H9 (cell line): Measurements from ENCODE around the gene MED9. TPM values are rescaled to one million over a fixed set of nuclear protein-coding genes. Genes with fewer than 3 reads are reported as not detected.

Experiments used
- DNase-seq: peaks from one replicate; pipeline ENCODE4 v3.0.0-alpha.2; 2017
- H2AFZ ChIP-seq: one replicate; pipeline ENCODE4 v1.6.1; 2013; ENCODE audit warnings: mild to moderate bottlenecking, low read length, control low read depth, moderate library complexity
- H2AK5ac ChIP-seq: 2 replicates; pipeline ENCODE4 v1.6.1; 2013; ENCODE audit warnings: low read length, control low read depth, mixed read lengths; ENCODE audit not compliant: insufficient read length
- H2BK120ac ChIP-seq: one replicate; pipeline ENCODE4 v1.6.1; 2013; ENCODE audit warnings: low read depth, mild to moderate bottlenecking, low read length, control low read depth, inconsistent platforms; ENCODE audit not compliant: poor library complexity, severe bottlenecking
- H2BK12ac ChIP-seq: 2 replicates; pipeline ENCODE4 v1.6.1; 2013; ENCODE audit warnings: low read length, control low read depth, mixed read lengths, low read depth; ENCODE audit not compliant: insufficient read length
- H2BK15ac ChIP-seq: 2 replicates; pipeline ENCODE4 v1.6.1; 2013; ENCODE audit warnings: low read depth, low read length, control low read depth
- H2BK20ac ChIP-seq: one replicate; pipeline ENCODE4 v1.6.1; 2013; ENCODE audit warnings: low read depth, mild to moderate bottlenecking, low read length, control low read depth, inconsistent platforms; ENCODE audit not compliant: poor library complexity, severe bottlenecking
- H2BK5ac ChIP-seq: 2 replicates; pipeline ENCODE4 v1.6.1; 2013; ENCODE audit warnings: low read length, control low read depth, mixed read lengths; ENCODE audit not compliant: insufficient read length
- H3K14ac ChIP-seq: 2 replicates; pipeline ENCODE4 v1.6.1; 2013; ENCODE audit warnings: low read length, control low read depth; ENCODE audit not compliant: insufficient read depth
- H3K18ac ChIP-seq: 2 replicates; pipeline ENCODE4 v1.6.1; 2013; ENCODE audit warnings: low read depth, mild to moderate bottlenecking, mixed read lengths, low read length, control low read depth; ENCODE audit not compliant: insufficient read length
- H3K23ac ChIP-seq: 2 replicates; pipeline ENCODE4 v1.6.1; 2013; ENCODE audit warnings: low read length, control low read depth, mixed read lengths, low read depth; ENCODE audit not compliant: insufficient read length
- H3K23me2 ChIP-seq: 2 replicates; pipeline ENCODE4 v1.6.1; 2013; ENCODE audit warnings: low read depth, mild to moderate bottlenecking, mixed read lengths, low read length, control low read depth; ENCODE audit not compliant: insufficient read length, poor library complexity, severe bottlenecking
- H3K27ac ChIP-seq: 2 replicates; pipeline ENCODE4 v1.5.1; 2013; ENCODE audit warnings: low read length, control low read depth, mixed read lengths, low read depth; ENCODE audit not compliant: insufficient read length
- H3K27me3 ChIP-seq: 2 replicates; pipeline ENCODE4 v1.6.1; 2013; ENCODE audit warnings: low read length, control low read depth, inconsistent platforms; ENCODE audit not compliant: insufficient read depth
- H3K4ac ChIP-seq: 2 replicates; pipeline ENCODE4 v1.6.1; 2013; ENCODE audit warnings: low read depth, mild to moderate bottlenecking, control low read depth, inconsistent platforms, low read length, moderate library complexity
- H3K4me1 ChIP-seq: 2 replicates; pipeline ENCODE4 v1.6.1; 2013; ENCODE audit warnings: low read length, control low read depth, inconsistent platforms; ENCODE audit not compliant: insufficient read depth
- H3K4me2 ChIP-seq: 2 replicates; pipeline ENCODE4 v1.6.1; 2013; ENCODE audit warnings: low read length, control low read depth, mixed read lengths; ENCODE audit not compliant: insufficient read length, insufficient read depth
- H3K56ac ChIP-seq: 2 replicates; pipeline ENCODE4 v1.6.1; 2013; ENCODE audit warnings: low read depth, mild to moderate bottlenecking, mixed read lengths, low read length, control low read depth; ENCODE audit not compliant: insufficient read length
- H3K79me1 ChIP-seq: 2 replicates; pipeline ENCODE4 v1.6.1; 2013; ENCODE audit warnings: low read depth, mild to moderate bottlenecking, moderate library complexity, low read length, control low read depth, inconsistent platforms; ENCODE audit not compliant: insufficient read depth, poor library complexity, severe bottlenecking
- H3K79me2 ChIP-seq: 2 replicates; pipeline ENCODE4 v1.6.1; 2013; ENCODE audit warnings: low read length, control low read depth, inconsistent platforms; ENCODE audit not compliant: insufficient read depth
- H3K9ac ChIP-seq: 2 replicates; pipeline ENCODE4 v1.6.1; 2013; ENCODE audit warnings: low read length, control low read depth, mixed read lengths; ENCODE audit not compliant: insufficient read length; ENCODE audit errors: extremely low read depth
- H3K9me3 ChIP-seq: one replicate; pipeline ENCODE4 v1.6.1; 2013; ENCODE audit warnings: low read depth, low read length, inconsistent platforms; ENCODE audit not compliant: control insufficient read depth
- H3T11ph ChIP-seq: one replicate; pipeline ENCODE4 v1.6.1; 2013; ENCODE audit warnings: mild to moderate bottlenecking, low read length, control low read depth, inconsistent platforms
- H4K20me1 ChIP-seq: one replicate; pipeline ENCODE4 v1.6.1; 2013; ENCODE audit not compliant: control insufficient read depth, insufficient read length, insufficient read depth
- H4K5ac ChIP-seq: 2 replicates; pipeline ENCODE4 v1.6.1; 2013; ENCODE audit warnings: low read depth, mild to moderate bottlenecking, mixed read lengths, low read length, control low read depth; ENCODE audit not compliant: insufficient read length
- H4K8ac ChIP-seq: replicated peaks from 2 replicates; pipeline ENCODE4 v1.6.1; 2013; ENCODE audit warnings: low read length, control low read depth, mixed read lengths, low read depth; ENCODE audit not compliant: insufficient read length
- H4K91ac ChIP-seq: 2 replicates; pipeline ENCODE4 v1.6.1; 2013; ENCODE audit warnings: low read depth, mild to moderate bottlenecking, moderate library complexity, mixed read lengths, low read length, control low read depth; ENCODE audit not compliant: insufficient read length
- H3K27ac Mint-ChIP-seq, 3 experiments: 2 replicates in 2 of 3; 3 replicates in 1 of 3; pipeline ENCODE4 v1.8.0; 2020 to 2021; ENCODE audit warnings: mixed read lengths in 3 of 3, mild to moderate bottlenecking in 1 of 3, moderate library complexity in 1 of 3
- H3K27me3 Mint-ChIP-seq: 2 replicates; pipeline ENCODE4 v1.8.0; 2021; ENCODE audit warnings: low read depth, mild to moderate bottlenecking, moderate library complexity, mixed read lengths
- H3K36me3 Mint-ChIP-seq, 3 experiments: 2 replicates in 2 of 3; 3 replicates in 1 of 3; pipeline ENCODE4 v1.8.0; 2020 to 2021; ENCODE audit warnings: low read depth in 3 of 3, mixed read lengths in 3 of 3; ENCODE audit not compliant: insufficient read depth in 1 of 3
- H3K4me1 Mint-ChIP-seq, 2 experiments: 2 replicates each; pipeline ENCODE4 v1.8.0; 2020; ENCODE audit warnings: mixed read lengths in 2 of 2
- H3K4me3 Mint-ChIP-seq, 2 experiments: 2 replicates in 1 of 2; 3 replicates in 1 of 2; pipeline ENCODE4 v1.8.0; 2020 to 2021; ENCODE audit warnings: mild to moderate bottlenecking in 2 of 2, mixed read lengths in 2 of 2, moderate library complexity in 1 of 2
- H3K9me3 Mint-ChIP-seq, 2 experiments: 2 replicates in 1 of 2; 3 replicates in 1 of 2; pipeline ENCODE4 v1.8.0; 2020; ENCODE audit warnings: mild to moderate bottlenecking in 2 of 2, mixed read lengths in 2 of 2, moderate library complexity in 1 of 2
- CTCF ChIP-seq: fragments of 200-600 bp; sonication (generic); conservative IDR thresholded peaks from 3 replicates; pipeline ENCODE4 v1.8.0; 2021; ENCODE audit warnings: antibody characterized with exemption, mild to moderate bottlenecking
- WGBS: extraction: QIAGEN DNeasy Blood & Tissue Kit; methylation state at CpG from one replicate; pipeline ENCODE4 v1.1.7; 2013; ENCODE audit warnings: missing lambda C conversion rate, low lambda C conversion rate, mixed read lengths; ENCODE audit not compliant: insufficient read length; ENCODE audit errors: extremely low coverage; 5-methylcytosine and 5-hydroxymethylcytosine counted together
- total RNA-seq: library from RNA; stranded (reverse); gene quantifications from 2 replicates; pipeline ENCODE4 v1.2.1, GENCODE V29; 2021

MED9 gene
- total RNA-seq, 1 experiment from 2014 or later = 20.0 TPM

- Mint-ChIP-seq H3K4me3 (no peak overlapping the region), H3K9me3 (peaks cover 4% of the 10 kb centered on the region in 2 experiments; a peak in 4 of 5 replicates), H3K36me3 (peaks cover 3% of the 10 kb centered on the region in 3 experiments; a peak in 3 of 7 replicates), H3K27ac (no peak overlapping the region), H3K27me3 (peaks cover 20% of the 10 kb centered on the region), H3K4me1 (no peaks in the 10 kb centered on the region)
- Histone ChIP-seq H4K91ac (no peak overlapping the region), H3K4me1 (no peaks in the 10 kb centered on the region), H3T11ph (no peak overlapping the region), H2BK20ac (no peak overlapping the region), H3K79me1 (no peaks in the 10 kb centered on the region), H3K14ac (no peak overlapping the region; the same call in 1 of the 2 replicates), H2BK15ac (no peak overlapping the region), H4K8ac (no peak overlapping the region), H3K27ac (no peak overlapping the region), H2AK5ac (no peak overlapping the region), H3K18ac (no peak overlapping the region), H2BK5ac (no peak overlapping the region), H3K79me2 (no peaks in the 10 kb centered on the region), H2BK120ac (no peak overlapping the region), H3K4ac (no peak overlapping the region), H4K20me1 (no peaks in the 10 kb centered on the region), H3K56ac (no peak overlapping the region), H3K9ac (no peak overlapping the region), H2AFZ (no peak overlapping the region), H3K4me2 (no peak overlapping the region), H4K5ac (no peak overlapping the region), H3K23ac (no peak overlapping the region), H2BK12ac (no peak overlapping the region), H3K9me3 (no peaks in the 10 kb centered on the region), H3K23me2 (no peaks in the 10 kb centered on the region), H3K27me3 (no peaks in the 10 kb centered on the region)
- no peak for TF ChIP-seq CTCF
- no CpG with 5 or more reads among the region's 4 CpGs for WGBS
- no peak for DNase-seq
Measured at GRCh38 chr17:17455173-17455572, 21.6 kb upstream of the MED9 start.
